ENCODE results near the gene NBAS. TPM values are rescaled to one million over a fixed set of nuclear protein-coding genes. Genes with fewer than 3 reads are reported as not detected.

Gene NBAS
- total RNA-seq, 1 experiment from 2014 or later, result 32.5 TPM

GRCh38 chr2:15226661-15227060 lies 334.5 kb downstream of the NBAS start:
- no peak overlapping the region for H2BK20ac ChIP-seq (ENCODE audit: low read depth, low read length, poor library complexity, severe bottlenecking)
- H3K4ac ChIP-seq (ENCODE audit: low read depth, low read length), result no peak overlapping the region
- H3K9ac ChIP-seq (ENCODE audit: extremely low read depth, insufficient read length, low read length), result no peak overlapping the region
- H3T11ph ChIP-seq (ENCODE audit: low read length), result no peak overlapping the region
- no peaks in the 10 kb centered on the region for H3K4me1 Mint-ChIP-seq
- no peak overlapping the region for H3K27ac ChIP-seq (ENCODE audit: insufficient read length, low read depth, low read length)
- H2AFZ ChIP-seq (ENCODE audit: low read length), result no peak overlapping the region
- H3K36me3 Mint-ChIP-seq (ENCODE audit: insufficient read depth in 1 of 3, low read depth in 3 of 3), result peaks cover 0 to 4% (median 3%) of the 10 kb centered on the region in 3 experiments; a peak in 3 of 7 replicates
- no peak overlapping the region for H3K18ac ChIP-seq (ENCODE audit: insufficient read length, low read depth, low read length)
- H2BK5ac ChIP-seq (ENCODE audit: insufficient read length, low read length), result no peak overlapping the region
- no peak overlapping the region for H3K23ac ChIP-seq (ENCODE audit: insufficient read length, low read depth, low read length)
- H2BK15ac ChIP-seq (ENCODE audit: low read depth, low read length), result no peak overlapping the region
- no peak overlapping the region for H3K4me2 ChIP-seq (ENCODE audit: insufficient read depth, insufficient read length, low read length)
- no peak overlapping the region for H2BK120ac ChIP-seq (ENCODE audit: low read depth, low read length, poor library complexity, severe bottlenecking)
- no peaks in the 10 kb centered on the region for H4K20me1 ChIP-seq (ENCODE audit: control insufficient read depth, insufficient read depth, insufficient read length)
- no peak overlapping the region for H2AK5ac ChIP-seq (ENCODE audit: insufficient read length, low read length)
- no peak for DNase-seq
- H3K56ac ChIP-seq (ENCODE audit: insufficient read length, low read depth, low read length), result no peak overlapping the region
- no peak overlapping the region for H4K5ac ChIP-seq (ENCODE audit: insufficient read length, low read depth, low read length)
- H4K8ac ChIP-seq (replicated peaks; ENCODE audit: insufficient read length, low read depth, low read length), result no peak overlapping the region
- no peaks in the 10 kb centered on the region for H3K9me3 ChIP-seq (ENCODE audit: control insufficient read depth, low read depth, low read length)
- no peaks in the 10 kb centered on the region for H3K23me2 ChIP-seq (ENCODE audit: insufficient read length, low read depth, low read length, poor library complexity, severe bottlenecking)
- H3K4me1 ChIP-seq (ENCODE audit: insufficient read depth, low read length), result no peaks in the 10 kb centered on the region
- no peak overlapping the region for H4K91ac ChIP-seq (ENCODE audit: insufficient read length, low read depth, low read length)
- WGBS (ENCODE audit: extremely low coverage, insufficient read length, low lambda C conversion rate), result no CpG with 5 or more reads among the region's 2 CpGs
- H3K79me2 ChIP-seq (ENCODE audit: insufficient read depth, low read length), result no peaks in the 10 kb centered on the region
- H3K4me3 Mint-ChIP-seq, result no peak overlapping the region
- H2BK12ac ChIP-seq (ENCODE audit: insufficient read length, low read depth, low read length), result no peak overlapping the region
- H3K79me1 ChIP-seq (ENCODE audit: insufficient read depth, low read depth, low read length, poor library complexity, severe bottlenecking), result no peaks in the 10 kb centered on the region
- no peaks in the 10 kb centered on the region for H3K27me3 Mint-ChIP-seq (ENCODE audit: low read depth)
- no peaks in the 10 kb centered on the region; a peak in 2 of 5 replicates for H3K9me3 Mint-ChIP-seq
- H3K27me3 ChIP-seq (ENCODE audit: insufficient read depth, low read length), result no peaks in the 10 kb centered on the region
- H3K27ac Mint-ChIP-seq, result no peak overlapping the region
- H3K14ac ChIP-seq (ENCODE audit: insufficient read depth, low read length), result no peak overlapping the region
- no peak for TF ChIP-seq CTCF (conservative IDR thresholded peaks at IDR 0.05)
